GM15510 (cell line): ENCODE measurements around the gene ING5.

Experiments used
- POLR2A ChIP-seq: IDR thresholded peaks from 3 replicates; pipeline ENCODE4 v1.6.1; 2011; ENCODE audit warnings: borderline replicate concordance; ENCODE audit not compliant: insufficient read length; ENCODE audit errors: extremely low read depth

Gene ING5

GRCh38 chr2:241686650-241687425 lies 15.0 kb upstream of the ING5 start, which contains the start of gene DTYMK:
TSS of gene DTYMK (minus strand) at chr2:241686815. CDS start at chr2:241686783, 32 bp downstream.
- peak; percentile 86 for TF ChIP-seq POLR2A

GRCh38 chr2:241689306-241689705 lies 12.5 kb upstream of the ING5 start:
- no peak for TF ChIP-seq POLR2A

- no peak for TF ChIP-seq POLR2A
Measured at GRCh38 chr2:241690202-241690717, 11.6 kb upstream of the ING5 start.

GRCh38 chr2:241692448-241692847 lies 9.4 kb upstream of the ING5 start:
- TF ChIP-seq POLR2A, result no peak

GRCh38 chr2:241695651-241696050 lies 6.2 kb upstream of the ING5 start:
- no peak for TF ChIP-seq POLR2A

- TF ChIP-seq POLR2A, result no peak
Measured at GRCh38 chr2:241701149-241701398, 765 bp upstream of the ING5 start.

- TF ChIP-seq POLR2A, result no peak
Measured at GRCh38 chr2:241702155-241703031, 554 bp downstream of the ING5 start.

GRCh38 chr2:241703032-241703604 lies 1.3 kb downstream of the ING5 start:
- no peak for TF ChIP-seq POLR2A

GRCh38 chr2:241706537-241706936 lies 4.7 kb downstream of the ING5 start:
- TF ChIP-seq POLR2A, result no peak

GRCh38 chr2:241708879-241709278 lies 7.0 kb downstream of the ING5 start:
- no peak for TF ChIP-seq POLR2A

- no peak for TF ChIP-seq POLR2A
Measured at GRCh38 chr2:241719093-241719492, 17.3 kb downstream of the ING5 start.

- TF ChIP-seq POLR2A, result no peak
Measured at GRCh38 chr2:241720099-241720498, 18.3 kb downstream of the ING5 start.

- no peak for TF ChIP-seq POLR2A
Measured at GRCh38 chr2:241720560-241720959, 18.7 kb downstream of the ING5 start.

- TF ChIP-seq POLR2A, result no peak
Measured at GRCh38 chr2:241721852-241722251, 20.0 kb downstream of the ING5 start.

- TF ChIP-seq POLR2A, result no peak
Measured at GRCh38 chr2:241722896-241723454, 21.1 kb downstream of the ING5 start.

- no peak for TF ChIP-seq POLR2A
Measured at GRCh38 chr2:241724259-241724974, 22.6 kb downstream of the ING5 start.
